Measurements from ENCODE around the gene RBBP8. TPM values are rescaled to one million over a fixed set of nuclear protein-coding genes. Genes with fewer than 3 reads are reported as not detected.

Gene RBBP8
- 10 to 100 TPM; 37.5 to 48.6 TPM for total RNA-seq

GRCh38 chr18:22933206-22933965 lies at the start of gene RBBP8:
Gene RBBP8 (plus strand): TSS chr18:22933328. CDS start chr18:22936852, 3,524 bp downstream.

Small RNA genes lying within 50 kb of the gene (small RNA-seq; reads per million reads assigned to genes)
- gene RF00019 (0 reads per million in 2 donors), gene RN7SL745P (0 reads per million in 2 donors)

Other genes starting within 250 kb of the RBBP8 start
- gene CABLES1, start 202.2 kb downstream of the RBBP8 start, total RNA-seq, result 100 to 1,000 TPM; 137 to 191 TPM